Esophagus squamous epithelium (tissue), 5 donors: ENCODE results near the gene NCAM1. TPM values are rescaled to one million over a fixed set of nuclear protein-coding genes. Genes with fewer than 3 reads are reported as not detected.

Experiments used
- DNase-seq: peaks from one replicate; lab custom pipeline; 2025; lab: John Stamatoyannopoulos, UW
- H3K27ac ChIP-seq, 4 donors: fragments of 200-600 bp; sonication (generic); one replicate each; pipeline ENCODE4 v1.5.1; 2016 to 2019; ENCODE audit warnings: mild to moderate bottlenecking in 1 of 4
- H3K27me3 ChIP-seq, 4 donors: fragments of 200-600 bp; sonication (generic); 1 replicate in 3 of 4; 2 replicates in 1 of 4; pipeline versions ENCODE4 v1.5.1 to v1.6.0; 2017 to 2021; ENCODE audit warnings: antibody characterized with exemption in 1 of 4
- H3K36me3 ChIP-seq, 3 donors: fragments of 200-600 bp; sonication (generic); one replicate each; pipeline ENCODE4 v1.5.1; 2016 to 2019
- H3K4me1 ChIP-seq, 3 donors: fragments of 200-600 bp; sonication (generic); one replicate each; pipeline ENCODE4 v1.5.1; 2017 to 2019
- H3K4me3 ChIP-seq, 4 donors: fragments of 200-600 bp; sonication (generic); 1 replicate in 3 of 4; 2 replicates in 1 of 4; pipeline ENCODE4 v1.5.1; 2016 to 2019; ENCODE audit warnings: mild to moderate bottlenecking in 2 of 4, moderate library complexity in 1 of 4
- H3K9me3 ChIP-seq, 3 donors: fragments of 200-600 bp; sonication (generic); one replicate each; pipeline ENCODE4 v1.5.1; 2016 to 2019
- CTCF ChIP-seq, 6 experiments: fragments of 450-650 bp in 4 of 6; fragments of 200-600 bp in 2 of 6; sonication (generic) in 2 of 6; IDR thresholded peaks; one replicate each; pipeline ENCODE4 v1.5.1; 2016 to 2019; ENCODE audit warnings: antibody characterized with exemption in 6 of 6, mild to moderate bottlenecking in 4 of 6, moderate library complexity in 4 of 6
- POLR2A ChIP-seq, 4 donors: fragments of 450-650 bp; IDR thresholded peaks; one replicate each; pipeline ENCODE4 v1.6.1; 2017; ENCODE audit warnings: antibody characterized with exemption in 4 of 4, mild to moderate bottlenecking in 4 of 4, moderate library complexity in 3 of 4
- WGBS, 2 donors: methylation state at CpG; one replicate each; pipeline ENCODE4 v1.1.5; 2018; 5-methylcytosine and 5-hydroxymethylcytosine counted together
- intact Hi-C: fragments of 100-400 bp; cut with DNase I; formaldehyde crosslinking; loops from one replicate; pipeline ENCODE4 v1.15.0; 2022
- total RNA-seq, 4 donors: library from RNA; depleted of rRNA; stranded (reverse); fragments of >200 nt; gene quantifications; one replicate each; pipeline ENCODE4 v1.1.0, GENCODE V29; 2016
- donor health status: DM: yes; HTN: yes; CAD: no.

Gene NCAM1
- total RNA-seq, 4 donors from 2014 or later = 1.6 to 16.4 (median 2.6) TPM

DNA sequence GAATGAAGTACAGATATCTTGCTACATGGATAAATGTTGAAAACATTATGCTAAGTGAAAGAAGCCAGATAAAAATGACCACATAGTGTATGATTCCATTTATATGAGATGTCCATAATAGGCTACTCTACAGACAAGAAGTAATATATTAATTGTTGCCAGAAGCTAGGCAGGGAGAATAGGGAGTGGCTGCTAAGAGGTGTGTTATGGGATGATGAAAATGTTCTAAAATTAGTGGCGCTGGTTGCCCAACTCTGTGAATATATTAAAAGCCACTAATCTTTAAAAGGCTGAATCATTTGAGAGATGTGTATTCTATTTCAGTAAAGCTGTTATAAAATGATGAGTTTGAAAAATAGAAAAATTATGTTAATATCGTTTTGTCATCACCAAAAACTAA is 144.4 kb downstream of the NCAM1 start:
- intact Hi-C loops = no loop called here
- Histone ChIP-seq H3K4me3 (no peak overlapping the region), H3K4me1 (peaks cover 0 to 7% (median 0%) of the 10 kb centered on the region in 3 donors), H3K9me3 (no peaks in the 10 kb centered on the region), H3K27ac (no peak overlapping the region), H3K27me3 (no peaks in the 10 kb centered on the region), H3K36me3 (no peaks in the 10 kb centered on the region)
- no peak for DNase-seq
- WGBS, 2 donors = 69 to 77% methylated on average over 2 of the region's 2 CpGs
- TF ChIP-seq CTCF (IDR thresholded peaks at IDR 0.05) (no peak), POLR2A (IDR thresholded peaks at IDR 0.05) (no peak)

DNA sequence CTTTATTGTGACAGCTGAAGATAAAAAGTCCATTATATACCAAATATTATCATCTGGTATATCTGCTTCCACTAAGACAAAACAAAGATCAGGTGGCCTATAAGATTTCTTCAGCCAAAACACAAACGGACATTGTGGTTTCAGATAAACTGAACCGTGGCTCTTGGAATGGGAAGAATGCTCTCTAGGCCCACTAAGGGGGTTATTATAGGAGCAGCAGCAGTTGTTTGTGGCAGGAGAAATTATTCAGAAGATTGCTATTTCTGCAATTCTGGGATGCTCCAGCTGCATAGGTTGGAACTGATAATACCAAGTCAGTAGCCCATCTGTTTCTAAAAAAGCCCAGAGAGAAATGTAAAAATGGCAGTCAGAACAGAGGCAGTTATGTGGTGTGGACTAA is 145.3 kb downstream of the NCAM1 start:
- Histone ChIP-seq H3K9me3 (no peaks in the 10 kb centered on the region), H3K27me3 (no peaks in the 10 kb centered on the region), H3K27ac (no peak overlapping the region), H3K4me1 (peaks cover 0 to 7% (median 0%) of the 10 kb centered on the region in 3 donors), H3K4me3 (no peak overlapping the region), H3K36me3 (no peaks in the 10 kb centered on the region)
- WGBS, 2 donors = 39 to 45% methylated on average over 2 of the region's 2 CpGs
- DNase-seq = no peak
- intact Hi-C loops = no loop called here
- TF ChIP-seq CTCF (IDR thresholded peaks at IDR 0.05) (no peak), POLR2A (IDR thresholded peaks at IDR 0.05) (no peak)

DNA sequence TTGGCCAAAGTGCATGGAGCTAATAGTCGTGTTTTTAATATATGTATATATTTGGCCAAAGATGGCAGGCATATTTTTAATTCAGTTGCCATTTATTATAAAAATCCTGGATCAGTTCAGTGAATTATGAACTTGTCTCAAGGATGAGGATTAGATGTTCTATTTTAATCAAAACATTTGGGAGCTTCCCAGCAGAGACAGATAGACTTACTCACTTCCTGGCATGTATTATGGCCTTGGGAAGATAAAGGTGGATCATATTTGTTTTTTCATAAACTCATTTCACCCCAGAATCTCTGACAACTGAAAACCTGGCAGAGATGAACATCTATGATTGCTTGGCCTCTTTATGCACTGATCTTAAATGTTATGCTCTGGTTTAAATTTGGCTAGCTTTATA is 148.8 kb downstream of the NCAM1 start:
- TF ChIP-seq POLR2A (IDR thresholded peaks at IDR 0.05) (no peak), CTCF (IDR thresholded peaks at IDR 0.05) (no peak)
- no peak overlapping the region for H3K27ac ChIP-seq
- no peaks in the 10 kb centered on the region for H3K9me3 ChIP-seq
- no peaks in the 10 kb centered on the region for H3K36me3 ChIP-seq
- intact Hi-C loops = loop anchor here (10.0 kb wide), 1 partner anchor 815 kb away; no protein-coding TSS in a partner anchor
- H3K4me3 ChIP-seq = no peak overlapping the region
- no peaks in the 10 kb centered on the region for H3K27me3 ChIP-seq
- WGBS, 2 donors = 8 to 34% methylated on average over 1 of the region's 1 CpG
- DNase-seq = no peak
- peaks cover 0 to 14% (median 0%) of the 10 kb centered on the region in 3 donors for H3K4me1 ChIP-seq

GRCh38 chr11:113111156-113111555 is 149.9 kb downstream of the NCAM1 start:
- TF ChIP-seq CTCF (IDR thresholded peaks at IDR 0.05) (no peak), POLR2A (IDR thresholded peaks at IDR 0.05) (no peak)

DNA sequence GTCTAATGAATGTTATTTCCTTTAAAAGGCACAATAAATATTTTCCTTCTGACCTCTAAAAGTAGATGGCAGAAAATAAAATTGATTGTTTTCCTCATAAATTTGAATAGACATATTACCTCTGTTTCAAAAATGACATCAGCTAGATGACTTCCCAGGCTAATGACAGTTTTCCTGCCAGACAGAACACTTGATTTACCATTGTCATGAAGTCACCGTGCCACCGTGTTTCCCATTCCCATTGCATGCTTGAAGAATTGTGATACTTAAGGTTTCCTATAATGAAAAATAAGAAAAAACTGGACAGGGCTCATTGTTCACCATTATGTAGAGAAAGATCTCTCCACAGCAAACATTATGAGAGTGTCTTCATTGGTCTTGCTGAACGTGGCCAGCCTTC is 151.1 kb downstream of the NCAM1 start:
- Histone ChIP-seq H3K4me1 (peaks cover 0 to 14% (median 0%) of the 10 kb centered on the region in 3 donors), H3K9me3 (no peaks in the 10 kb centered on the region), H3K27me3 (no peaks in the 10 kb centered on the region), H3K27ac (no peak overlapping the region), H3K4me3 (no peak overlapping the region), H3K36me3 (no peaks in the 10 kb centered on the region)
- no peak for TF ChIP-seq POLR2A (IDR thresholded peaks at IDR 0.05)
- TF ChIP-seq CTCF (IDR thresholded peaks at IDR 0.05) = no peak
- DNase-seq = no peak
- intact Hi-C loops = loop anchor here (10.0 kb wide), 1 partner anchor 818 kb away; no protein-coding TSS in a partner anchor
- 59 to 61% methylated on average over 3 of the region's 3 CpGs for WGBS, 2 donors

More at GRCh38 chr11:113111156-113111555, 149.9 kb downstream of the NCAM1 start:
- no peak overlapping the region for H3K4me3 ChIP-seq
- DNase-seq = no peak
- H3K27ac ChIP-seq = no peak overlapping the region
- H3K4me1 ChIP-seq = peaks cover 0 to 14% (median 0%) of the 10 kb centered on the region in 3 donors
- WGBS, 2 donors = 73 to 76% methylated on average over 2 of the region's 2 CpGs
- H3K9me3 ChIP-seq = no peaks in the 10 kb centered on the region
- no peaks in the 10 kb centered on the region for H3K36me3 ChIP-seq
- H3K27me3 ChIP-seq = no peaks in the 10 kb centered on the region
- intact Hi-C loops = loop anchor here (10.0 kb wide), 1 partner anchor 816 kb away; no protein-coding TSS in a partner anchor
